Gastroesophageal sphincter (tissue), 3 donors: ENCODE data around the gene KDM4F.

Experiments
- CTCF ChIP-seq, 4 experiments: fragments of 200-600 bp in 2 of 4; fragments of 450-650 bp in 2 of 4; sonication (generic) in 1 of 4; IDR thresholded peaks; one replicate each; pipeline ENCODE4 v1.5.1; 2017 to 2019; ENCODE audit warnings: antibody characterized with exemption in 4 of 4, mild to moderate bottlenecking in 2 of 4, moderate library complexity in 2 of 4
- POLR2A ChIP-seq, 2 donors: fragments of 450-650 bp; IDR thresholded peaks; one replicate each; pipeline ENCODE4 v1.6.1; 2017; ENCODE audit warnings: antibody characterized with exemption in 2 of 2, mild to moderate bottlenecking in 2 of 2, moderate library complexity in 1 of 2
- POLR2AphosphoS5 ChIP-seq: sonication (generic); formaldehyde crosslinking; IDR thresholded peaks from one replicate; pipeline ENCODE4 v1.6.1; 2017; ENCODE audit warnings: antibody characterized with exemption

GRCh38 chr11:95076981-95077380 lies 27.8 kb downstream of the KDM4F start:
- no peak for TF ChIP-seq POLR2AphosphoS5
- TF ChIP-seq CTCF (IDR thresholded peaks at IDR 0.05), result no peak
- no peak for TF ChIP-seq POLR2A (IDR thresholded peaks at IDR 0.05)
